DOHH2 (cell line): ENCODE measurements around the gene OBSCN.

Experiments used
- H3F3A ChIP-seq: fragments of 200-600 bp; sonication (generic), shearing (Covaris generic); 2 replicates; pipeline ENCODE4 v1.6.0; 2016; ENCODE audit warnings: antibody characterized with exemption, mild to moderate bottlenecking; ENCODE audit not compliant: control insufficient read depth, insufficient read depth
- H3K27ac ChIP-seq: fragments of 200-600 bp; sonication (generic); 2 replicates; pipeline ENCODE4 v1.5.1; 2014; ENCODE audit warnings: low read depth, mild to moderate bottlenecking, low read length, moderate library complexity
- H3K27me3 ChIP-seq: fragments of 200-600 bp; sonication (generic); 2 replicates; pipeline ENCODE4 v1.6.1; 2014; ENCODE audit warnings: mild to moderate bottlenecking, low read length, mixed read lengths; ENCODE audit not compliant: control insufficient read depth
- H3K36me3 ChIP-seq: fragments of 200-600 bp; sonication (generic); 2 replicates; pipeline ENCODE4 v1.6.1; 2014; ENCODE audit warnings: mild to moderate bottlenecking, low read length, moderate library complexity, mixed read lengths; ENCODE audit not compliant: control insufficient read depth
- H3K4me1 ChIP-seq: fragments of 200-600 bp; sonication (generic); 2 replicates; pipeline ENCODE4 v1.6.1; 2014; ENCODE audit warnings: mild to moderate bottlenecking, low read length, mixed read lengths; ENCODE audit not compliant: control insufficient read depth
- H3K4me2 ChIP-seq: fragments of 200-600 bp; sonication (generic); 2 replicates; pipeline ENCODE4 v1.6.0; 2014; ENCODE audit warnings: mild to moderate bottlenecking, low read length, moderate library complexity
- H3K4me3 ChIP-seq: fragments of 200-600 bp; sonication (generic); 2 replicates; pipeline ENCODE4 v1.5.1; 2014; ENCODE audit warnings: mild to moderate bottlenecking, low read length, mixed read lengths
- H3K79me2 ChIP-seq: fragments of 200-600 bp; sonication (generic); 2 replicates; pipeline ENCODE4 v1.6.1; 2014; ENCODE audit warnings: mild to moderate bottlenecking, low read length, mixed read lengths; ENCODE audit not compliant: control insufficient read depth
- H3K9me2 ChIP-seq: fragments of 200-600 bp; sonication (generic); replicated peaks from 2 replicates; pipeline ENCODE4 v1.6.1; 2014; ENCODE audit warnings: mild to moderate bottlenecking, low read length, mixed read lengths; ENCODE audit not compliant: control insufficient read depth
- H3K9me3 ChIP-seq: fragments of 200-600 bp; sonication (generic); 2 replicates; pipeline ENCODE4 v1.6.1; 2014; ENCODE audit warnings: antibody characterized with exemption, low read length, mixed read lengths; ENCODE audit not compliant: control insufficient read depth, insufficient read depth
- H4K20me1 ChIP-seq: fragments of 200-600 bp; sonication (generic); 2 replicates; pipeline ENCODE4 v1.6.0; 2014; ENCODE audit warnings: low read depth, mild to moderate bottlenecking, antibody characterized with exemption, low read length, moderate library complexity; ENCODE audit not compliant: control insufficient read depth, insufficient read depth
- EZH2phosphoT487 ChIP-seq: fragments of 200-600 bp; sonication (generic); IDR thresholded peaks from 2 replicates; pipeline ENCODE4 v1.6.1; 2017; ENCODE audit warnings: borderline replicate concordance, mild to moderate bottlenecking, antibody characterized with exemption, low read length, moderate library complexity, mixed read lengths
- TF ChIP-seq, protein P1 (sequence below): fragments of 200-600 bp; sonication (generic); IDR thresholded peaks from one replicate; pipeline ENCODE4 v1.5.1; 2014; ENCODE audit warnings: antibody characterized with exemption, mild to moderate bottlenecking, low read depth, low read length; ENCODE audit not compliant: poor library complexity, severe bottlenecking

The OBSCN gene

DNA sequence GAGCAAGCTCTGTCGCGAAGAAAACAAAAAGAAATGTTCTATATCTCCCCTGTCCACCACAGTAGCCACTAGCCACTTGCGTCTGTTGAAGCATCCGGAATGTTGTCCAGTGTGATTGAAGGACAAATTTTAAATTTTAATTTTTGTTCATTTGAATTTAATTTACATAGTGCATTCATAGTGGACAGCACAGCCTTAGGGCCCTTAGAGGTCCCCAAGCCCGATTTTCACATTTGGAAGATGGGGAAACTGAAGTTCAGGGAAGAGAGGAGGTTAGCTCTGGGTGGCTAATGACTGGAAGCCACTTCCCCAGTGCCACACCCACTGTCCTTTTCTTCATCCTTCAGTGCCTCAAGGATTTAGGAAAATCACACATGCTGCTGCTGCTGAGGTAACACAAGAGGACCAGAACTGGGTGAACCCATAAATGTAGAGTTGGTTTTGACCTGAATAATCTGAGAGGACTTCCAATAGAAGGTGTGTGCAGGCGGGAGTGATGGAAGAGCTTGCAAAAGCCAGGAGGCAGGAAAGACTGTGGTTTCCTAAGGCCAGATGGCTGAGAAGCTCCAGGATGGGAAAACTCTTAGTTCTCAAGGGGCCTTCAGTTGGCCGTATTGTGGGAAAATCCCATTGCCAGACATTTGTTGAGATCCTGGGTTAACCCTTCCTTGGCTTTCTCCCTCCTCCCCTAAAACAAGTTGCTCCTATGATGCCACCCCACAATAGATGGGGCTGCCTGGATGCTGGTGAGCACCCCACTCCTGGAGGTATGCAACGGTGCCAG, 149.2 kb downstream of the OBSCN start:
- Histone ChIP-seq H3K27me3 (no peaks in the 10 kb centered on the region), H3K27ac (no peak overlapping the region)
- TF ChIP-seq, protein P1, sequence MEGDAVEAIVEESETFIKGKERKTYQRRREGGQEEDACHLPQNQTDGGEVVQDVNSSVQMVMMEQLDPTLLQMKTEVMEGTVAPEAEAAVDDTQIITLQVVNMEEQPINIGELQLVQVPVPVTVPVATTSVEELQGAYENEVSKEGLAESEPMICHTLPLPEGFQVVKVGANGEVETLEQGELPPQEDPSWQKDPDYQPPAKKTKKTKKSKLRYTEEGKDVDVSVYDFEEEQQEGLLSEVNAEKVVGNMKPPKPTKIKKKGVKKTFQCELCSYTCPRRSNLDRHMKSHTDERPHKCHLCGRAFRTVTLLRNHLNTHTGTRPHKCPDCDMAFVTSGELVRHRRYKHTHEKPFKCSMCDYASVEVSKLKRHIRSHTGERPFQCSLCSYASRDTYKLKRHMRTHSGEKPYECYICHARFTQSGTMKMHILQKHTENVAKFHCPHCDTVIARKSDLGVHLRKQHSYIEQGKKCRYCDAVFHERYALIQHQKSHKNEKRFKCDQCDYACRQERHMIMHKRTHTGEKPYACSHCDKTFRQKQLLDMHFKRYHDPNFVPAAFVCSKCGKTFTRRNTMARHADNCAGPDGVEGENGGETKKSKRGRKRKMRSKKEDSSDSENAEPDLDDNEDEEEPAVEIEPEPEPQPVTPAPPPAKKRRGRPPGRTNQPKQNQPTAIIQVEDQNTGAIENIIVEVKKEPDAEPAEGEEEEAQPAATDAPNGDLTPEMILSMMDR, result no peak
- no peak for TF ChIP-seq EZH2phosphoT487

DNA sequence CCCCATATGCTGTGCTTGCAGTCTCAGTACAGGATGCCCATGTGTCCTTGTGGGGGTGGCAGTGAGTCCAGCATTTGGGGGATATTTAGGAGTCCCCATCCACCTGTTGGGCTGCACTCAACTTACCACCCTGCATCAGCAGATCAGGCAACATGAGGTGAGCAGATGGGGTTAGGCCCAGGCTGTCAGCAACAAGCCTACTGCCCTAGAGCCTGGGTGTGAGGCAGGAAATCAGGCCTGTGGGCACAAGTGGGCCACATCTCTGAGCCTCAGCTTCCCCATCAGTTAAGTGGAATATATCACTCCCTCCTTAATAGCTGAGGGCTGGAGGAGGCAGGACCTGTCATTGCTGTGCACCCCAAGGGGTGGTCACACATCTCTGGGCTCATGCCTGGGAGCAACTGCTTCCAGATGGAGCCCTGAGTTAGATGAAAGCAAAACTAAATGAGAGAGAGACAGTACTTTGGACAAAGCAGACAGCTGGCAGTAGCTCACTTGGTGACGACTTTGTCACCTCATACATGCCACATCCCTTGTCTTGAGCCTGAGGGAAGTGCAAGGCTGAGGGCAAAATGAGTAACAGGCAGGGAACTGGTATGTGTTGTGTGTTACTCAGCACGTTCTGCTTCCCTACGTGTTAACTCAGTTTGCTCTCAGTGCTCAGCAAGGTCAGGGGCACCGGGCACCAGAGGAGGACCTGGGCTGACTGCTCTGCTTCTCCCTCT, 150.4 kb downstream of the OBSCN start:
- H3K9me2 ChIP-seq, result no peaks in the 10 kb centered on the region
- no peaks in the 10 kb centered on the region for H3K9me3 ChIP-seq
- no peaks in the 10 kb centered on the region for H3K27me3 ChIP-seq
- H3K4me1 ChIP-seq, result no peaks in the 10 kb centered on the region
- TF ChIP-seq, protein P1, result no peak
- no peak for TF ChIP-seq EZH2phosphoT487
- no peak overlapping the region for H3K27ac ChIP-seq
- no peaks in the 10 kb centered on the region for H3F3A ChIP-seq
- H4K20me1 ChIP-seq, result no peaks in the 10 kb centered on the region
- no peaks in the 10 kb centered on the region for H3K79me2 ChIP-seq
- H3K4me2 ChIP-seq, result no peak overlapping the region
- no peaks in the 10 kb centered on the region for H3K36me3 ChIP-seq
- no peak overlapping the region for H3K4me3 ChIP-seq

More for the DNA sequence above, 149.2 kb downstream of the OBSCN start:
- Histone ChIP-seq H3F3A (no peaks in the 10 kb centered on the region), H3K36me3 (no peaks in the 10 kb centered on the region), H3K4me1 (no peaks in the 10 kb centered on the region), H3K79me2 (no peaks in the 10 kb centered on the region), H3K9me3 (no peaks in the 10 kb centered on the region), H3K4me3 (no peak overlapping the region), H3K9me2 (no peaks in the 10 kb centered on the region), H4K20me1 (no peaks in the 10 kb centered on the region), H3K4me2 (no peak overlapping the region)

DNA sequence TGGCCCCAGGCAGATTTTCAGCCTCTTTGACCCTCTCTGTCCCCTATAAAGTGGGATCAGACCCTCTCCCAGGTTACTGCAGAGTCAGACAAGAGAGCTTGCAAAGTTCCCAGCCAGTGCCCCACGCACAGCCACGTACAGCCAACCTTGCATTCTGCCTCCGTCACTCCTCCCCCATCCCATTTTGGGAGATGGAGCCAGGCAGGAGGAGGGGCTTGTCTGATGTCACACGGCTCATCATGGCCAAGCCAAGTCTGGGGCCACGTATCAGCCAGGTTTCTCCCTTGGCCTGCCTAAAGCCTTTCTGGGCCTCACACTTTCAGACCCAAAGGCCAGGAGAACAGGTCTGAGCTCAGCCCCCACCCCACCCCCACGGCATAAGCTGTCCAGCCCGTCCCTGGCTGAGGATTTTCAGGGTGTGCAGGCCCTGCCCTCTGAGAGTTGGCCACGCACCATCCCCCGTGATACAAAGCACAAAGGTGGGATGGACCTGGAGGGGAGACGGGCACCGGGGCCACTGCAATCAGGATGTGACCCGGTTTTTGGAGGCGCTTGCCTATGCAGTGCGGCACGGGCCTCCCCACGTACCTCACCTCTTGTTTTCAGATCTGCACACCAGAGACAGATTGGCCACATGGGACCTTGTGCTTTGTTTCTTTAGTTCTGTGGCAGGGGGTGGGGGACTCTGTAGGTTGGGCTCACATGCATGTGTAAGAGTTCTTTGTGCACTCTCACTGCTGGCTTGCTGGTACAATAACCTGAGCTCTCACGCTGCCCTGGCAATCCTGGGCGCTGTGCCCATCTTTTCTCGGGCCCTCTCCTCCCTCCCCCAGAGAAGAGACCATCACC, 151.1 kb downstream of the OBSCN start:
- Histone ChIP-seq H3K9me2 (no peaks in the 10 kb centered on the region), H3K4me3 (no peak overlapping the region), H4K20me1 (no peaks in the 10 kb centered on the region), H3F3A (no peaks in the 10 kb centered on the region), H3K4me1 (no peaks in the 10 kb centered on the region), H3K27ac (no peak overlapping the region), H3K79me2 (no peaks in the 10 kb centered on the region), H3K27me3 (no peaks in the 10 kb centered on the region), H3K4me2 (no peak overlapping the region), H3K36me3 (no peaks in the 10 kb centered on the region), H3K9me3 (no peaks in the 10 kb centered on the region)
- no peak for TF ChIP-seq EZH2phosphoT487
- TF ChIP-seq, protein P1, result no peak
